Brain pericyte (primary cell): ENCODE measurements around the gene OTOG.

Experiments
- DNase-seq: peaks from one replicate; pipeline ENCODE4 v3.0.0-alpha.2; 2012; ENCODE audit warnings: low read depth, low spot score

OTOG gene

GRCh38 chr11:17559341-17560087 lies 12.5 kb downstream of the OTOG start:
- no peak for DNase-seq

GRCh38 chr11:17560281-17561110 lies 13.4 kb downstream of the OTOG start:
- DNase-seq = no peak

- DNase-seq = no peak
Observed at GRCh38 chr11:17561111-17561415, 14.0 kb downstream of the OTOG start.

GRCh38 chr11:17561526-17561925 lies 14.5 kb downstream of the OTOG start:
- no peak for DNase-seq

GRCh38 chr11:17563231-17563646 lies 16.2 kb downstream of the OTOG start:
- DNase-seq = no peak

GRCh38 chr11:17563961-17564686 lies 17.1 kb downstream of the OTOG start:
- no peak for DNase-seq

GRCh38 chr11:17564687-17565042 lies 17.6 kb downstream of the OTOG start:
- no peak for DNase-seq

GRCh38 chr11:17568944-17569343 lies 21.9 kb downstream of the OTOG start:
- no peak for DNase-seq

GRCh38 chr11:17570034-17570433 lies 23.0 kb downstream of the OTOG start:
- DNase-seq = no peak

- no peak for DNase-seq
Observed at GRCh38 chr11:17571431-17572358, 24.6 kb downstream of the OTOG start.

- no peak for DNase-seq
Observed at GRCh38 chr11:17572359-17572690, 25.3 kb downstream of the OTOG start.

- no peak for DNase-seq
Observed at GRCh38 chr11:17572791-17573460, 25.9 kb downstream of the OTOG start.

GRCh38 chr11:17573526-17573925 lies 26.5 kb downstream of the OTOG start:
- no peak for DNase-seq

GRCh38 chr11:17574141-17575091 lies 27.4 kb downstream of the OTOG start:
- DNase-seq = no peak

- no peak for DNase-seq
Observed at GRCh38 chr11:17575431-17576425, 28.7 kb downstream of the OTOG start.

- no peak for DNase-seq
Observed at GRCh38 chr11:17578296-17578695, 31.2 kb downstream of the OTOG start.

GRCh38 chr11:17578958-17579357 lies 31.9 kb downstream of the OTOG start:
- DNase-seq = no peak

- DNase-seq = no peak
Observed at GRCh38 chr11:17579451-17579850, 32.4 kb downstream of the OTOG start.

- no peak for DNase-seq
Observed at GRCh38 chr11:17580271-17580670, 33.2 kb downstream of the OTOG start.
